Stimulated activated CD8-positive, alpha-beta memory T cell treated with anti-CD3 and anti-CD28 coated beads, Interleukin-15, amount 100 ng/mL, for 24 hours (primary cell): Measurements from ENCODE around the gene NKX2-8.

Experiments used
- DNase-seq: peaks from one replicate; pipeline ENCODE4 v3.0.0-alpha.2; 2020; ENCODE audit warnings: low read depth

Gene NKX2-8

GRCh38 chr14:36582011-36582873, at the start of gene NKX2-8:
NKX2-8 (minus strand) TSS chr14:36582614; CDS start chr14:36582389, 225 bp downstream.
- no peak for DNase-seq

GRCh38 chr14:36627981-36628380, 45.6 kb upstream of the NKX2-8 start:
- DNase-seq, result no peak

- DNase-seq, result no peak
Observed at GRCh38 chr14:36626151-36626550, 43.7 kb upstream of the NKX2-8 start.

- DNase-seq, result no peak
Observed at GRCh38 chr14:36625436-36625835, 43.0 kb upstream of the NKX2-8 start.

- DNase-seq, result no peak
Observed at GRCh38 chr14:36625014-36625413, 42.6 kb upstream of the NKX2-8 start.

- no peak for DNase-seq
Observed at GRCh38 chr14:36619853-36620252, 37.4 kb upstream of the NKX2-8 start.

GRCh38 chr14:36619131-36619530, 36.7 kb upstream of the NKX2-8 start:
- DNase-seq, result no peak

GRCh38 chr14:36618641-36619040, 36.2 kb upstream of the NKX2-8 start:
- DNase-seq, result no peak

GRCh38 chr14:36617824-36618223, 35.4 kb upstream of the NKX2-8 start:
- DNase-seq, result no peak

- no peak for DNase-seq
Observed at GRCh38 chr14:36605506-36605857, 23.1 kb upstream of the NKX2-8 start.

GRCh38 chr14:36604757-36605505, 22.5 kb upstream of the NKX2-8 start:
- no peak for DNase-seq

- DNase-seq, result no peak
Observed at GRCh38 chr14:36600431-36600830, 18.0 kb upstream of the NKX2-8 start.

- DNase-seq, result no peak
Observed at GRCh38 chr14:36591482-36591881, 9.1 kb upstream of the NKX2-8 start.

GRCh38 chr14:36588788-36589187, 6.4 kb upstream of the NKX2-8 start:
- no peak for DNase-seq

- DNase-seq, result no peak
Observed at GRCh38 chr14:36588119-36588518, 5.7 kb upstream of the NKX2-8 start.

GRCh38 chr14:36585100-36585499, 2.7 kb upstream of the NKX2-8 start:
- no peak for DNase-seq

- DNase-seq, result no peak
Observed at GRCh38 chr14:36583893-36584811, 1.7 kb upstream of the NKX2-8 start.

GRCh38 chr14:36583242-36583892, 953 bp upstream of the NKX2-8 start:
- no peak for DNase-seq

- DNase-seq, result no peak
Observed at GRCh38 chr14:36582874-36583241, 444 bp upstream of the NKX2-8 start.

GRCh38 chr14:36580856-36581831, 1.3 kb downstream of the NKX2-8 start:
- DNase-seq, result no peak
